Measurements from ENCODE around the gene KL.

The KL gene

DNA sequence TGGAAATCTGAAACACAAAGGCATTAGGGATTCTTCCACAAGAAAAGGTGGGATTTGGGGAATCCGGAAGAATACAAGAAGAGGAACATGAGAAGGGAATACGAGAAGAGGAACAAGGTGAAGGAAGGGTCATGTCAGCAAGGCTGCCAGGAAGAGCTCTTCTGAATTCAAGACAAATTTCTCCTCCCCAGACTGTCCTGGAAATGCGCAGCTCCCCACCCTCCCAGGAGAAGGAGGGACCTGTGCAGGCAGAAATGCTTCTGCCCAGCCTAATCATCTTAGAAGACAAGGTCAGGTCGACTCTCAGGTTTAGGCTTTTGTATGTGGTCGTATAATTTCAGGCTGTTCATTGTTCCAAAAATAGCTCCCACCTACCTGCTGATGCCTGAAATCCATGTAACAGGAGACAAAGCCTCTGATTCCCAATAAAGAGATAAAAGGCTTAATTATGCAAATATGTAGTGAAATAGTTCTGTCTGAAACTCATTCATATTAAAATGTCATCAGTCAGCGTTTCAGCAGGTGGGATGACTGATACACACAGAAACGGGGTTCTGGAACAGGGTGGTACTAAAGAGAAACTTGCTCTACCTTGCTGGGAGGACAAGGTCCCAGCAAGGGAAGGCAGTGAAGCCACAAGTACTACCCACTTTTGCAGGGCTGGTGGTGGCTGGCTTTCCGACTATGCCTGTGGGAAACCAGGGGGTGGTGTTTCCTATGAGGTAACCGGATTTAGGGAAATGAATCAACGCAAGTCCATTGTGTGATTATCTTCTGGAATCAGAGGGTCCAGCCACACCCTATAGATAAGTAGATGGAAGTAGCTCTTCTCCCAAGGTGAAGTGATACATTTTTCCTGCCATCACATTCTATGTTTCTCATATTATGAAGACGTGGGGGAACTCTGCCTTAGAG is 76.1 kb downstream of the KL start:
- DNase-seq, result no peak

DNA sequence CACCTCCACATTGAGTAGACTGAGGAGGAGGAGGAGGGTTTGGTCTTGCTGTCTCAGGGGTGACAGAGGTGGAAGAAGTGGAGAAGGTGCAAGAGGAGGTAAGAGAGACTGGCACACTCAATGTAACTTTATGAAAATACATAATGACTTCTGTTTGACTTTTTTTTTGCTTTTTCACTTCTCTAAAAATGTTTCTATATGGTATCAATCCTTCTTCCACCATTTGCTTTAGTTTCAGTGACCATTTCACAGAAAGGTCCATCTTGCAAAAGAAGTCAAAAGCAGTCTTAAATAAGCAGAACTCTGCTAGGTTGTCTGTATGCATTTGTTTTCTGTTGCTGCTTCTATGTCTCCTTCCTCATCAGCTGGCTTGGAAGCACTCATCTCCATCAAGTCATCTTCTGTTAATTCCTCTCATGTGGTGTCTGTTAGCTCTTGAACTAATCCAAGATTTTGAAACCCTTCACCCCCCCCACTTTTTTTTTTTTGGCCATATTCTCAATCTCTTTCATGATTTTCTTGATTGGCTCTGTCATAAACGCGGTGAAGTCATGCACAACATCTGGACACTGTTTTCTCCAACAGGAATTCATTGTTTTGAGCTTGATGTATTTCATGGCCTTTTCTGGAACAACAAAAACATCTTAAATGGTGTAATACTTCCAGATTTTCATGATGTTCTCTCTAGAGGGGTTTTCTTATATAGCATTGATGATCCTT is 80.8 kb downstream of the KL start:
- H3K27ac ChIP-seq, result no peak overlapping the region
- TF ChIP-seq, protein P1, sequence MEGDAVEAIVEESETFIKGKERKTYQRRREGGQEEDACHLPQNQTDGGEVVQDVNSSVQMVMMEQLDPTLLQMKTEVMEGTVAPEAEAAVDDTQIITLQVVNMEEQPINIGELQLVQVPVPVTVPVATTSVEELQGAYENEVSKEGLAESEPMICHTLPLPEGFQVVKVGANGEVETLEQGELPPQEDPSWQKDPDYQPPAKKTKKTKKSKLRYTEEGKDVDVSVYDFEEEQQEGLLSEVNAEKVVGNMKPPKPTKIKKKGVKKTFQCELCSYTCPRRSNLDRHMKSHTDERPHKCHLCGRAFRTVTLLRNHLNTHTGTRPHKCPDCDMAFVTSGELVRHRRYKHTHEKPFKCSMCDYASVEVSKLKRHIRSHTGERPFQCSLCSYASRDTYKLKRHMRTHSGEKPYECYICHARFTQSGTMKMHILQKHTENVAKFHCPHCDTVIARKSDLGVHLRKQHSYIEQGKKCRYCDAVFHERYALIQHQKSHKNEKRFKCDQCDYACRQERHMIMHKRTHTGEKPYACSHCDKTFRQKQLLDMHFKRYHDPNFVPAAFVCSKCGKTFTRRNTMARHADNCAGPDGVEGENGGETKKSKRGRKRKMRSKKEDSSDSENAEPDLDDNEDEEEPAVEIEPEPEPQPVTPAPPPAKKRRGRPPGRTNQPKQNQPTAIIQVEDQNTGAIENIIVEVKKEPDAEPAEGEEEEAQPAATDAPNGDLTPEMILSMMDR (IDR thresholded peaks at IDR 0.05; ENCODE audit: low read depth, low read length, missing control alignments), result no peak
- no peak overlapping the region for H3K4me3 ChIP-seq (ENCODE audit: low read depth, low read length)
- DNase-seq, result no peak
- H3K36me3 ChIP-seq (replicated peaks), result no peaks in the 10 kb centered on the region
- no peaks in the 10 kb centered on the region for H3K27me3 ChIP-seq (replicated peaks)
- in situ Hi-C loops (cut with HindIII; ENCODE audit: low pct_ligation_motif_present, low sequenced_read_pairs), result no loop called here

More for the DNA sequence above, 76.1 kb downstream of the KL start:
- Histone ChIP-seq H3K27ac (no peak overlapping the region), H3K27me3 (replicated peaks) (no peaks in the 10 kb centered on the region), H3K36me3 (replicated peaks) (no peaks in the 10 kb centered on the region), H3K4me3 (ENCODE audit: low read depth, low read length) (no peak overlapping the region)
- in situ Hi-C loops (cut with HindIII; ENCODE audit: low pct_ligation_motif_present, low sequenced_read_pairs), result no loop called here
- TF ChIP-seq, protein P1 (IDR thresholded peaks at IDR 0.05; ENCODE audit: low read depth, low read length, missing control alignments), result no peak

DNA sequence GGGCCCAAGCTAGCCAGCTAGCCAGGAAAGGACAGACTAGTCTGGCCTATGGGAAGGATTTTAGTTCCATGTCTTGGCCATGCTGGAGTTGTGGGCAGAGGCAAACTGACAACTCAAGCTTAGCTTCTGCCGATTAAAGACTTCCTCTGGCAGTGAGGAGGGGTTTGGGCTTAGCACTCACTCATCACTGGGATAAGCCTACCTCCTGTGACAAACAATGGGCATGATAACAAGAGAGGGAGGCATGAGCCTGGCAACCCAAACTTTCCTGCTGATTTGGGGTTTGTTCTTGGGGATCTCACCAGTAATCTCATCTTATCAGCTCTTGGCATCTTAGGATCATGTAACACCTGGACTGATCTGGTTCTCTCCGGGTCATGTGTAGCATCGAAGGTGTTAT is 83.6 kb downstream of the KL start:
- TF ChIP-seq, protein P1 (IDR thresholded peaks at IDR 0.05; ENCODE audit: low read depth, low read length, missing control alignments), result no peak
- in situ Hi-C loops (cut with HindIII; ENCODE audit: low pct_ligation_motif_present, low sequenced_read_pairs), result no loop called here
- DNase-seq, result no peak
- no peak overlapping the region for H3K27ac ChIP-seq
- H3K27me3 ChIP-seq (replicated peaks), result no peaks in the 10 kb centered on the region
- no peak overlapping the region for H3K4me3 ChIP-seq (ENCODE audit: low read depth, low read length)
- H3K36me3 ChIP-seq (replicated peaks), result peaks cover 15% of the 10 kb centered on the region

DNA sequence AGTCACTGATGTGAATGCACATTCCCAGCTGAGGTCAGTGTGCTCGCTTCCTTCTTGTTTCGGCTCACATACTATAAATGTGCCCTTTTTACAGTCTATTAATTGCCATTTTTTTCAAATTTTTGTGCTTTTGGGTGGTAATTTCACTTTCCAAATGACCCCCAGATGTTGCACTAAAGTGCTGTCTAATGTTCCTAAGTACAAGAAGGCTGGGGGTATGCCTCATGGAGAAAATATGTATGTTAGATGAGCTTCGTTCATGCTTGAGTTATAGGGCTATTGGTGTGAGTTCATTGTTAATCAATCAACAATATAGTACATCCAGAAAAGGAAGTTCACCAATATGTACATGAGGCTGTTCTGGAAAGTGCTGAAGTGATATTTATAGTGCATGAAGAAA is 84.7 kb downstream of the KL start:
- TF ChIP-seq, protein P1 (IDR thresholded peaks at IDR 0.05; ENCODE audit: low read depth, low read length, missing control alignments), result no peak
- no peak for DNase-seq
- H3K4me3 ChIP-seq (ENCODE audit: low read depth, low read length), result no peak overlapping the region
- in situ Hi-C loops (cut with HindIII; ENCODE audit: low pct_ligation_motif_present, low sequenced_read_pairs), result no loop called here
- no peaks in the 10 kb centered on the region for H3K27me3 ChIP-seq (replicated peaks)
- no peak overlapping the region for H3K27ac ChIP-seq
- H3K36me3 ChIP-seq (replicated peaks), result peaks cover 26% of the 10 kb centered on the region

DNA sequence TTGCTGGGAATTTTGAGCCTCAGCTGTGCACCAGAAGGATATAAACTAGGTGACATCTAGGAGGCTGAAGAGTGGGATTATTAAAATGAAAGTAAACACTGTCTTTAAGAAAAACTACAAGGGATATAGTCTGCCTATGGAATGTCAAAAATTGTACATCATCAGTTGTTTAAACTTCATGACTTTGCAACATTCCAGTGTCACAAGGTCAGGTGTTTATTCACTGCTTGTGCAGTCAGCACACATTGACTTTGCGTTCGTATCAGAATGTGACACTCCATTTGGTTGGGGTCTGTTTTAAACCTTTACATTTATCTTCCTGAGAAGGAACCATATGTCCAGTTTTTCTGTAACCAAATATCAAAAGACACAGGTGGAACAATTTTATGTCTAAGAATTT is 85.6 kb downstream of the KL start:
- TF ChIP-seq, protein P1 (IDR thresholded peaks at IDR 0.05; ENCODE audit: low read depth, low read length, missing control alignments), result no peak
- no peaks in the 10 kb centered on the region for H3K27me3 ChIP-seq (replicated peaks)
- H3K36me3 ChIP-seq (replicated peaks), result peaks cover 35% of the 10 kb centered on the region
- H3K4me3 ChIP-seq (ENCODE audit: low read depth, low read length), result no peak overlapping the region
- in situ Hi-C loops (cut with HindIII; ENCODE audit: low pct_ligation_motif_present, low sequenced_read_pairs), result no loop called here
- H3K27ac ChIP-seq, result no peak overlapping the region
- DNase-seq, result no peak
